Activated gamma-delta T cell treated with anti-CD3 and anti-CD28 coated beads, Interleukin-2, amount 50 U/mL, for 16 hours (primary cell): ENCODE measurements around the gene THTPA.

Source experiments
- DNase-seq: peaks from one replicate; pipeline ENCODE4 v3.0.0-alpha.2; 2020; ENCODE audit warnings: low read depth

The THTPA gene, protein sequence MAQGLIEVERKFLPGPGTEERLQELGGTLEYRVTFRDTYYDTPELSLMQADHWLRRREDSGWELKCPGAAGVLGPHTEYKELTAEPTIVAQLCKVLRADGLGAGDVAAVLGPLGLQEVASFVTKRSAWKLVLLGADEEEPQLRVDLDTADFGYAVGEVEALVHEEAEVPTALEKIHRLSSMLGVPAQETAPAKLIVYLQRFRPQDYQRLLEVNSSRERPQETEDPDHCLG

GRCh38 chr14:23555882-23556699 is at the start of gene THTPA:
Gene THTPA (plus strand): TSS chr14:23556271. CDS start chr14:23556758, 487 bp downstream.
- DNase-seq: peak; percentile 88

DNA sequence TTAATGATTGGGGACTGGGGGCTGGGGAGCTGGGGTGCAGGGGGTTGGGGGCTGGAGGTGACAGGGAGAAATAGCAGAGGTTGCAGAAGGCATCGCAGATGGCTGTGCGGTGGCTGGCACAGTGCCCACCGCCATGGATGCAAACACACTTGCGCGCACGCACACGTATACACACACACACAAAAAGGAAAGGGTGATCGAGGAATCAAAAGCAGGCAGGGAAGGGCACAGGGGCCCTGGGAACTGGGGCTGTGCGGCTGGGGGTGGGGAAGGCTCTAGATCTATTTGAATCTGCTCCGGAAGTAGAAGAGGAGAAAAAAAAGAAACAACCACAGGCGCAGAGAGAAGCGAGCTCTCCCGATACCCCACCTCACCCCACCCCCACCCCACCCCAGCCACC is 43.9 kb upstream of the THTPA start:
- DNase-seq: no peak

DNA sequence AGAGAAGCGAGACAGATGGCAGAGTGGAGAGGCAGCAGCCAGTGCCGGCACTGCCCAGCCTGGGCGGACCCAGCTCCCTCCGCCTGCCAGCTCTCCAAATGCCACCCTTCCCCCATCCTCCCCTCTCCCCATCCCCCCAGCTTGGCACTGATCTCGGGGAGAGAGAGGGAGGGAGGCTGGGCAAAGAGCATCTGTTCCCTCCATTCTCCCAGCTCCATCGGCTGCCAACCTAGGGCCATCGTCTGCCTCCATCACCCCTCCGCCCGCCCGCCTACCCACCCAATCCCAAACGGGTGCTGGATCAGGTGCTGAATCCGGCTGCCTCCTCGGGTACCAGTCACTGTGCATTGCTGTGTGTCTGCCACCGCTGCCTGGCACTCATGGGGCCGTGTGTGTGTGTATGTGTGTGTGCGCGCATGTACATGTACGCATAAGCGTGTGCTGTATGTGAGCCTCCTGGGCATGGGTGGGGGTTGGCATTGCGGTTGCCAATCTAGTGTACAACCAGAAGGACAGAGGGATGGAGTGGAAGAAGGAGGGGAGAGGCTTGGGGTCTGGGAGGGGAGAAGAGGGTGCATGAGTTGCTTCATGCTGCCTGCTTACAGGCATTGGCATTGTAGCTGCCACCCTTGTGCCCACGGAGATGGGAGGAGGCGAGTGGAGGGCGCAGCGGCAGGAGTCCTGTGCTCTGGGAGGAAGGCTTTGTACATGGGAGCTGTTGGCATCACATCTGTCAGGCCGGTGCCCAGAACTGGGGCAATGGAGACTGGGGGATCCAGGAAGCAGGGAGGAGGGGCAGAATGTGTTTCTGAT is 42.9 kb upstream of the THTPA start:
- DNase-seq: no peak

DNA sequence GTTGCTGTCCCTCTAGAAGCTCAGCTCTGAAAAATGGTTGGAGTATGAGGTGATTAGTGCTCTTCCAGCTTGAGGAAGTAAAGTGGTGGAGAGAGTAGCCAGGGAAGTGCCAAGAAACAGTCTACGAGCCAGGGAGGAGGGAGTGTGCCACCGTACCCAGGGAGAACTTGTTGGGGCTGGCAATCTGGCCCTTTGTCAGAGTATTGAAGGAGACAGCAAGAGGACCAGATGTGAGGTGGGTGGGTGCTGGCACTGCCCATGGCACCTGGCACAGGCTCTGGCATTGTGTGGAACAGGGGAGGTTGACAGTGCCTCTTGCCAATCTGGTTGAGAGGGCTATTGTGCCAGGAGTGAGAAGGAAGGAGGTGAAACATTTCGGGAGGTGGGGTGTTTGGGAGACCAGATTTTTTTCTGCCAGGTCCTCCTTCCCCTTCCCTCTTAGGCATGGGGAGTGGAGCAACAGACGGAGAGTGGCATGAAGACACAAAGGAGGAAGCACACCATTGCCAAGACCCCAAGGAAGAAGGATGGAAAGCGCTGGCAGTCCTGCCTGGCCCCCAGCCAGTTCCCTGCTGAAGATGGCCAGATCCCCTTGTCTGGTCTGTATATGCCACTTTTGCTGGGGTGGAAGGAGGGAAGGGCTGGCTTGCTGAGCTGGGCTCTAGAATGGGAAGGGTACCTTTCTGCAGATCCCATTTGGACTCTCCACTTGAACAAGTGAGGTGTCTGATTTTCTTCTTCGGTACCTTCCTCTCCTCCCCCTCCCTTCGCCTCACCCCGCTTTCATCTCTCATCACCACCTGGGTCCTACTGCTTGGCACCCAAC is 42.0 kb upstream of the THTPA start:
- no peak for DNase-seq

DNA sequence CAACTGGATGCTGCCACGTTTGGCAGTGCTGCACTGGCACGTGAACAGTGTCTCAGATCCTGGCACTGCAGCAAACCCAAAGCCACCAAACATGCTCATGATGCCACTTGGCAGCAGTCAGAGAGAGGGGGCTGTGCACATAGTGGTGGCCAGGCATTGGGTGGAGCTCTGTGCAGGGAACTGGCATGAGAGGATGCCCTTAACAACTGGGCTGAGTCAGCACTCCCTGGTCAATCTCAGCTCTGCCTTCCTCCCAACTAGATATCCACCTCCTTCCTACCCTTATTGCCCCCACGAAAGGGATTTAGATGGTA is 41.5 kb upstream of the THTPA start:
- DNase-seq: no peak

DNA sequence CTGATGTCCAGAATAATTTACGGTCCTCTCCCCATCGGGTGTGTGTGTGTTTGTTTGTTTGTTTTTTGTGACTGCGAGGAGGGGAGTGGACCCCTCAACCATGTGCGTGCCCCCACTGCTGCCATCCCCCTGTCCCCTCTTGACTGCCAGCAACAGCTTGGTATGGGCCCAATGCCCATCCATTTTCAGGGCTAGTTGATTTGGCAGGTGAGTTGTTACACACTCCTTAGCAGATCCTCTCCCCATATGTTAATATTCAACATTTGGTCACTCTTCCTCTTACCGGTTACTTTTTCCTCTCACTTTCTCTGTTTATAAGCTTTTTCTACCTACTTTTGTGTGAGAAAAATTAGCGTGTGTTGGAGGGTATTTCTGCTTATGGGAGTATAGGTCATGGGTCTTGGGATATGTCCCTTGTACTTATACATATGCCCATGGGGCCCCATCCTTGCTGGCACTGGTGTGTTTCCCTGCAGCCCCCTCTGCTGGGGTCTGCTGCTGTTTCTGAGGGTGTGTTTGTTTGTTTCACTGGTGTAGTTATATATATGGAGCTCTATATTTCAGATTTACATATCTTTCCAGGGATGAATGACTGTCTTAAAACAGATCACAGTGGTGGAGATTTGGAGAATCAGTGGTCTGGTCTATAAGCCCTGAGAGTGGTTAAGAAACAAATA is 38.3 kb upstream of the THTPA start:
- DNase-seq: no peak

DNA sequence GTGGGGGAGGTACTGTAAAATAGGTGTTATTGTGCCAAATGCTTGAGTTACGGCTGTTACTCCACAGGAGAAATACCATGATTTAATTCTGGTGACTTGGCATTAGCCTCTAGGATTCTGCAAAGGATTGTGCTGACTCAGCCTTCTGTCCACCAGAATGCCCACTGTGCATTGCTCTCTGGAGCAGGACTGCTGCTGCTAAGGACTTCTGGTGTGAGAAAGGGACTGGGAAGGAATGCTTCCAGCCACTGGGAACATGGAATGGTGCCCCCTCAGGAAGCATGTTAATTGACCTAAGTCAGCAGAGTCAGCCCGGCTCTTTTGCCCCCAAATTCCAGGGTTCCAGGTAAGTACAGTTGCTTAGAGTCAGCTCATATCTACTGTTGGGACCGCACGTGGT is 37.4 kb upstream of the THTPA start:
- DNase-seq: no peak

GRCh38 chr14:23520899-23521533 is 35.1 kb upstream of the THTPA start:
- no peak for DNase-seq

- DNase-seq: no peak
Measured at GRCh38 chr14:23521785-23522640, 34.1 kb upstream of the THTPA start.

DNA sequence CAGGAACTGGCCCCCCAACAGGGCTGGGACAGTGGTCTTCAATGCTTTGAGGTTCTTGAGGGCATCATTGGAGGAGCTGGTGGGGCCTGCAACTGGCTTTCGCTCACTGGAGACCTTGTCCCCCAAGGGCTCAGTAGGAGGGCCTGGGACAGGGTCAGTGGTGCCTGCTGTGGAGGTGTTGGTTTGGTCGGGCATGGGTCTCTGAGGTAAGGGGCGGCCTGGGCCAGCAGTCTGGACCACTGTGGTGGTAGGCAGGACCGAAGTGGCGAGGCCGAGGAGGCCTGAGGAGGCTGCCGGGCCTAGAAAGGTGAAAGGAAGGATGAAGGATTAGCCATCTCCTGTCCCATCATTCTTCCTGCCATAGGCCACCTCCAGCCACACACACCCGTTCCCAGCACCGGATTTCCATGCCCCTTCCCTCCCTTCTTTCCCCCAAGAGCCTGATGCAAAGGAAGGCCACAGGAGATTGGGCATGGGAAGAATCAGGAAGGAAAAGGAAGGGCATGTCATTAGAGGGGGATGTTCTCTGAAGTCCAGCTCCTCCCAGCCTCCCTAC is 33.4 kb upstream of the THTPA start:
- no peak for DNase-seq

- no peak for DNase-seq
Measured at GRCh38 chr14:23523229-23524016, 32.6 kb upstream of the THTPA start.

DNA sequence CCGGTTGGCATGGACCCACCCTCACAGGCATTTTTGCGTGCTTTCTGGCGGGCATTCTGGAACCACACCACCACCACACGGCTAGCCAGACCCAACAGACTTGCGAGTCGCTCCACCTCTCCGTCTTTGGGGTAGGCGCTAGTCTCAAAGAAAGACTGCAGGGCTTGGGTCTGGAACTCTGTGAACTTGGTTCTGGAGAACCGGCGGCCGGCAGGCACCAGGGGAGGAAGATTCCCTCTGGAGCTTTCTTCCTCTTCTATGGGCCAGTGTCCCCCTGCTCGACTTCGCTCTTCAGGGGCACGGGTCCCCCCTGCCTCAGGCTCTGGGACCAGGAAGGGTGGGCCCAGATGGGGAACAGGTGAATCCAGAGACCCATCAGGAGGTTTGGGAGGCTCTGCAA is 31.1 kb upstream of the THTPA start:
- no peak for DNase-seq

GRCh38 chr14:23525611-23526010 is 30.5 kb upstream of the THTPA start:
- DNase-seq: no peak

GRCh38 chr14:23528555-23528954 is 27.5 kb upstream of the THTPA start:
- no peak for DNase-seq

- DNase-seq: no peak
Measured at GRCh38 chr14:23529016-23529415, 27.1 kb upstream of the THTPA start.

- no peak for DNase-seq
Measured at GRCh38 chr14:23530375-23531055, 25.6 kb upstream of the THTPA start.

GRCh38 chr14:23531391-23531790 is 24.7 kb upstream of the THTPA start:
- DNase-seq: no peak

GRCh38 chr14:23532658-23533057 is 23.4 kb upstream of the THTPA start:
- no peak for DNase-seq
